SK-N-MC (cell line): ENCODE measurements around the gene GSTT2.

Source experiments
- EZH2 ChIP-seq: fragments of 200-600 bp; sonication (generic); IDR thresholded peaks from one replicate; pipeline ENCODE4 v1.6.1; 2017; ENCODE audit warnings: antibody characterized with exemption
- FOXP2 ChIP-seq: optimal IDR thresholded peaks from 2 replicates; pipeline ENCODE3; 2011; ENCODE audit warnings: mild to moderate bottlenecking, moderate library complexity; ENCODE audit not compliant: insufficient read depth; ENCODE audit errors: extremely low read length, control extremely low read depth
- POLR2AphosphoS5 ChIP-seq: IDR thresholded peaks from 2 replicates; pipeline ENCODE4 v1.6.1; 2012; ENCODE audit warnings: mild to moderate bottlenecking, low read depth, low read length, borderline replicate concordance

GRCh38 chr22:23969071-23969470 is 10.9 kb upstream of the GSTT2 start:
- TF ChIP-seq EZH2 (no peak), POLR2AphosphoS5 (no peak), FOXP2 (no peak)
